PC-9 (cell line): ENCODE data around the gene RPAP2. TPM values are rescaled to one million over a fixed set of nuclear protein-coding genes. Genes with fewer than 3 reads are reported as not detected.

Source experiments
- BruUV-seq: library from RNA; stranded (reverse); fragments of 400-500 nt; replicated peaks from 2 replicates; lab custom pipeline; 2021; lab: Mats Ljungman, UMichigan
- CTCF ChIA-PET: fragments of 300-600 bp; sonication (Branson Sonifier 250); formaldehyde crosslinking; loops from one replicate; lab custom pipeline; 2022; ENCODE audit warnings: antibody characterized with exemption; lab: Charles Lee
- POLR2A ChIA-PET: fragments of 300-600 bp; sonication (Branson Sonifier 250); formaldehyde crosslinking; loops from one replicate; lab custom pipeline; 2022; ENCODE audit warnings: antibody characterized with exemption; ENCODE audit not compliant: unreplicated experiment; lab: Charles Lee
- DNase-seq, 2 experiments: peaks; one replicate each; pipeline versions ENCODE4 v3.0.0 to v3.0.0-alpha.2; 2015 to 2022; ENCODE audit warnings: mixed read lengths in 1 of 2
- H2AFZ ChIP-seq: fragments of 200-600 bp; sonication (generic); 2 replicates; pipeline ENCODE4 v1.8.1; 2017; ENCODE audit warnings: antibody characterized with exemption
- H3F3A ChIP-seq: fragments of 200-600 bp; sonication (generic); 2 replicates; pipeline ENCODE4 v1.8.1; 2017; ENCODE audit warnings: antibody characterized with exemption, mild to moderate bottlenecking, low read depth; ENCODE audit not compliant: insufficient read depth
- H3K27ac ChIP-seq: fragments of 200-600 bp; sonication (generic); 2 replicates; pipeline ENCODE4 v1.6.1; 2016; ENCODE audit warnings: mixed run types
- H3K27me3 ChIP-seq: fragments of 200-600 bp; sonication (generic); 2 replicates; pipeline ENCODE4 v1.6.1; 2016; ENCODE audit warnings: low read depth, mixed run types; ENCODE audit not compliant: insufficient read depth
- H3K36me3 ChIP-seq: fragments of 200-600 bp; sonication (generic); 2 replicates; pipeline ENCODE4 v1.6.1; 2016; ENCODE audit warnings: low read depth, mixed run types
- H3K4me1 ChIP-seq: fragments of 200-600 bp; sonication (generic); replicated peaks from 2 replicates; pipeline ENCODE4 v1.6.1; 2016; ENCODE audit warnings: mixed run types; ENCODE audit not compliant: insufficient read depth
- H3K4me2 ChIP-seq: fragments of 200-600 bp; sonication (generic); 2 replicates; pipeline ENCODE4 v1.6.1; 2017; ENCODE audit warnings: mixed run types
- H3K4me3 ChIP-seq: fragments of 200-600 bp; sonication (generic); 2 replicates; pipeline ENCODE4 v1.6.1; 2016; ENCODE audit warnings: mixed run types
- H3K79me2 ChIP-seq: fragments of 200-600 bp; sonication (generic); 2 replicates; pipeline ENCODE4 v1.6.1; 2017; ENCODE audit warnings: low read depth, mixed run types
- H3K9me2 ChIP-seq: fragments of 200-600 bp; sonication (generic); 2 replicates; pipeline ENCODE4 v1.8.1; 2017; ENCODE audit warnings: mild to moderate bottlenecking; ENCODE audit not compliant: insufficient read depth
- H3K9me3 ChIP-seq: fragments of 200-600 bp; sonication (generic); 2 replicates; pipeline ENCODE4 v1.8.1; 2016; ENCODE audit warnings: low read depth; ENCODE audit not compliant: insufficient read depth
- H4K20me1 ChIP-seq: fragments of 200-600 bp; sonication (generic); 2 replicates; pipeline ENCODE4 v1.8.1; 2017; ENCODE audit not compliant: insufficient read depth
- CTCF ChIP-seq: fragments of 200-600 bp; sonication (generic); conservative IDR thresholded peaks from 2 replicates; pipeline ENCODE4 v1.6.1; 2017; ENCODE audit warnings: mixed run types, antibody characterized with exemption, mild to moderate bottlenecking, moderate library complexity
- EZH2 ChIP-seq: fragments of 200-600 bp; sonication (generic); IDR thresholded peaks from 2 replicates; pipeline ENCODE4 v1.8.0; 2017; ENCODE audit warnings: antibody characterized with exemption, low read depth
- intact Hi-C: fragments of 100-400 bp; cut with micrococcal nuclease; formaldehyde crosslinking; loops from one replicate; pipeline ENCODE4 v1.10.0; 2022; ENCODE audit not compliant: unreplicated experiment
- total RNA-seq: library from RNA; stranded (reverse); gene quantifications from 2 replicates; pipeline ENCODE4 v1.2.3, GENCODE V29; 2021

The RPAP2 gene
- total RNA-seq, 1 experiment from 2014 or later, result 20.3 TPM

- Histone ChIP-seq H3K27me3 (no peaks in the 10 kb centered on the region), H3F3A (no peaks in the 10 kb centered on the region; the same call in 1 of the 2 replicates), H2AFZ (no peak overlapping the region), H4K20me1 (no peaks in the 10 kb centered on the region), H3K27ac (no peak overlapping the region), H3K36me3 (no peaks in the 10 kb centered on the region), H3K4me1 (peaks cover 9% of the 10 kb centered on the region; the same call in 1 of the 2 replicates), H3K79me2 (no peaks in the 10 kb centered on the region), H3K9me3 (no peaks in the 10 kb centered on the region), H3K9me2 (no peaks in the 10 kb centered on the region), H3K4me3 (no peak overlapping the region), H3K4me2 (no peak overlapping the region)
- no peak for DNase-seq
- intact Hi-C loops, result no loop called here
- POLR2A ChIA-PET, result no interaction called here
- CTCF ChIA-PET, result no interaction called here
- TF ChIP-seq CTCF (no peak), EZH2 (no peak)
- no TSS peak for BruUV-seq
These were observed 145.0 kb downstream of the RPAP2 start for GRCh38 chr1:92443893-92444292.

- BruUV-seq, result no TSS peak
These were observed 145.5 kb downstream of the RPAP2 start for GRCh38 chr1:92444351-92444750.

GRCh38 chr1:92445865-92446264 lies 147.0 kb downstream of the RPAP2 start:
- Histone ChIP-seq H3K9me2 (no peaks in the 10 kb centered on the region), H3K4me3 (no peak overlapping the region), H3K36me3 (no peaks in the 10 kb centered on the region), H3K27ac (no peak overlapping the region), H3K9me3 (no peaks in the 10 kb centered on the region), H3K27me3 (no peaks in the 10 kb centered on the region), H4K20me1 (no peaks in the 10 kb centered on the region), H2AFZ (no peak overlapping the region), H3K4me2 (no peak overlapping the region), H3F3A (no peaks in the 10 kb centered on the region), H3K79me2 (no peaks in the 10 kb centered on the region), H3K4me1 (peaks cover 9% of the 10 kb centered on the region; the same call in 1 of the 2 replicates)
- DNase-seq, result no peak
- TF ChIP-seq EZH2, result no peak
- TF ChIP-seq CTCF, result no peak
- POLR2A ChIA-PET, result no interaction called here
- intact Hi-C loops, result no loop called here
- no TSS peak for BruUV-seq
- CTCF ChIA-PET, result no interaction called here

More at GRCh38 chr1:92444351-92444750, 145.5 kb downstream of the RPAP2 start:
- Histone ChIP-seq H3K79me2 (no peaks in the 10 kb centered on the region), H4K20me1 (no peaks in the 10 kb centered on the region), H3K4me3 (no peak overlapping the region), H2AFZ (no peak overlapping the region), H3K4me2 (no peak overlapping the region), H3K4me1 (peaks cover 9% of the 10 kb centered on the region; the same call in 1 of the 2 replicates), H3K27ac (no peak overlapping the region), H3K27me3 (no peaks in the 10 kb centered on the region), H3F3A (no peaks in the 10 kb centered on the region; the same call in 1 of the 2 replicates), H3K9me3 (no peaks in the 10 kb centered on the region), H3K9me2 (no peaks in the 10 kb centered on the region), H3K36me3 (no peaks in the 10 kb centered on the region)
- ChIA-PET POLR2A (no interaction called here), CTCF (no interaction called here)
- intact Hi-C loops, result no loop called here
- DNase-seq, result no peak
- TF ChIP-seq EZH2 (no peak), CTCF (no peak)
